Progenitor cell of endocrine pancreas (in vitro differentiated cells): ENCODE results near the gene PGAP2. TPM values are rescaled to one million over a fixed set of nuclear protein-coding genes. Genes with fewer than 3 reads are reported as not detected.

Experiments
- DNase-seq: peaks from one replicate; pipeline ENCODE4 v3.0.0; 2021; ENCODE audit warnings: low spot score; ENCODE audit not compliant: unreplicated experiment
- H3K27ac Mint-ChIP-seq: 2 replicates; pipeline ENCODE4 v1.8.0; 2021; ENCODE audit warnings: mild to moderate bottlenecking, moderate library complexity, mixed read lengths
- H3K27me3 Mint-ChIP-seq: 2 replicates; pipeline ENCODE4 v1.8.0; 2021; ENCODE audit warnings: mixed read lengths
- H3K36me3 Mint-ChIP-seq: 2 replicates; pipeline ENCODE4 v1.8.0; 2022; ENCODE audit warnings: mixed read lengths; ENCODE audit not compliant: insufficient read depth
- H3K4me1 Mint-ChIP-seq: 2 replicates; pipeline ENCODE4 v1.8.0; 2021; ENCODE audit warnings: low read depth, mixed read lengths
- H3K4me3 Mint-ChIP-seq: 2 replicates; pipeline ENCODE4 v1.8.0; 2021; ENCODE audit warnings: low read depth, mild to moderate bottlenecking, moderate library complexity, mixed read lengths
- H3K9me3 Mint-ChIP-seq: 2 replicates; pipeline ENCODE4 v1.8.0; 2021; ENCODE audit warnings: low read depth, mixed read lengths
- total RNA-seq: library from RNA; stranded (reverse); gene quantifications from 2 replicates; pipeline ENCODE4 v1.2.1, GENCODE V29; 2021
- TF ChIP-seq, protein P1 (sequence below): fragments of 200-600 bp; sonication (generic); IDR thresholded peaks from one replicate; pipeline ENCODE4 v1.5.0; 2021; ENCODE audit warnings: antibody characterized with exemption, mild to moderate bottlenecking; ENCODE audit not compliant: unreplicated experiment

The PGAP2 gene
- total RNA-seq, 1 donor from 2014 or later: 51.3 TPM

DNA sequence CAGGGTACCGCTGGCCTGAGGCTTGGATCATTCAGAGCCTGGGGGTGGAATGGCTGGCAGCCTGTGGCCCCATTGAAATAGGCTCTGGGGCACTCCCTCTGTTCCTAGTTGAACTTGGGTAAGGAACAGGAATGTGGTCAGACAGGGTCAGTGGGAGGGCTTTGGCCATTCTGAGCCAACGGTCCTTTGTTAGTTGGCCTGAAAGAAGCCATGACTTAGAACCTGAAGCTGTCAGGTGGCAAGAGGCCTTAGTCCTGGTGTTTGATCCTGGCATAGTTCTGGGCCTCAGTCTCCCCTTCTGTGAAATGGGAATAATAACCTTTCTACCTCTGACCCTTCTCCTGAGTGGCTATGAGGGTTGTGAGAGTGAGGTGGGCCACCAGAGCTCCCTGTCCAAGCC lies 8.3 kb downstream of the PGAP2 start:
- TF ChIP-seq, protein P1, sequence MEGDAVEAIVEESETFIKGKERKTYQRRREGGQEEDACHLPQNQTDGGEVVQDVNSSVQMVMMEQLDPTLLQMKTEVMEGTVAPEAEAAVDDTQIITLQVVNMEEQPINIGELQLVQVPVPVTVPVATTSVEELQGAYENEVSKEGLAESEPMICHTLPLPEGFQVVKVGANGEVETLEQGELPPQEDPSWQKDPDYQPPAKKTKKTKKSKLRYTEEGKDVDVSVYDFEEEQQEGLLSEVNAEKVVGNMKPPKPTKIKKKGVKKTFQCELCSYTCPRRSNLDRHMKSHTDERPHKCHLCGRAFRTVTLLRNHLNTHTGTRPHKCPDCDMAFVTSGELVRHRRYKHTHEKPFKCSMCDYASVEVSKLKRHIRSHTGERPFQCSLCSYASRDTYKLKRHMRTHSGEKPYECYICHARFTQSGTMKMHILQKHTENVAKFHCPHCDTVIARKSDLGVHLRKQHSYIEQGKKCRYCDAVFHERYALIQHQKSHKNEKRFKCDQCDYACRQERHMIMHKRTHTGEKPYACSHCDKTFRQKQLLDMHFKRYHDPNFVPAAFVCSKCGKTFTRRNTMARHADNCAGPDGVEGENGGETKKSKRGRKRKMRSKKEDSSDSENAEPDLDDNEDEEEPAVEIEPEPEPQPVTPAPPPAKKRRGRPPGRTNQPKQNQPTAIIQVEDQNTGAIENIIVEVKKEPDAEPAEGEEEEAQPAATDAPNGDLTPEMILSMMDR: no peak
- H3K36me3 Mint-ChIP-seq: no peaks in the 10 kb centered on the region
- H3K27ac Mint-ChIP-seq: no peak overlapping the region
- H3K4me1 Mint-ChIP-seq: peaks cover 6% of the 10 kb centered on the region
- H3K27me3 Mint-ChIP-seq: no peaks in the 10 kb centered on the region
- no peak overlapping the region for H3K4me3 Mint-ChIP-seq
- H3K9me3 Mint-ChIP-seq: no peaks in the 10 kb centered on the region
- DNase-seq: no peak

DNA sequence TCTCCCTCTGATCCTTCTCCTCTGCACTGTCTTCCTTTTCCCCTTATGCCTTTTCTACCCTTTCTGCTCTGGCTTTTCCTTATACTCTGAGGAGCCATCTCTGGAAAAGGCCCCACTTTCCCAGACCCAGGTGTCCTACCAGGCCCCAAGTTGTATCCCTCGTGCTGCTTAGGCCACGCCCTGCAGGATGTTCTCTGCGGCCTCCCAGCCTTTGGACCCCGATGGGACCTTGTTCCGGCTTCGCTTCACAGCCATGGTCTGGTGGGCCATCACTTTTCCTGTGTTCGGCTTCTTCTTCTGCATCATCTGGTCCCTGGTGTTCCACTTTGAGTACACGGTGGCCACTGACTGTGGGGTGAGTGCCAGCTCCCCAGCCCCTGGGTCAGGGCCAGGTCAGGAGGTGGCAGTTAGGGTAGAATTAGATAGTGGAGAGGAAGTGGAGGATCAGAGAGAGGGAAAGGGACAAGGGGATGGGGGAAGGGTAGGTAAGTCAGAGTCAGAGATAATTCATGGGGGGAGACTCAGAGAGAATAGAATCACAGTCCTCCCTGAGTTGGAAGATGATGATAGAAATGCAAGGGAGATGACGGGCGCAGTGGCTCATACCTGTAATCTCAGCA lies 8.9 kb downstream of the PGAP2 start:
- Mint-ChIP-seq H3K4me1 (peaks cover 6% of the 10 kb centered on the region), H3K27ac (no peak overlapping the region), H3K4me3 (no peak overlapping the region), H3K36me3 (no peaks in the 10 kb centered on the region), H3K27me3 (no peaks in the 10 kb centered on the region), H3K9me3 (no peaks in the 10 kb centered on the region)
- DNase-seq: no peak
- TF ChIP-seq, protein P1: no peak

DNA sequence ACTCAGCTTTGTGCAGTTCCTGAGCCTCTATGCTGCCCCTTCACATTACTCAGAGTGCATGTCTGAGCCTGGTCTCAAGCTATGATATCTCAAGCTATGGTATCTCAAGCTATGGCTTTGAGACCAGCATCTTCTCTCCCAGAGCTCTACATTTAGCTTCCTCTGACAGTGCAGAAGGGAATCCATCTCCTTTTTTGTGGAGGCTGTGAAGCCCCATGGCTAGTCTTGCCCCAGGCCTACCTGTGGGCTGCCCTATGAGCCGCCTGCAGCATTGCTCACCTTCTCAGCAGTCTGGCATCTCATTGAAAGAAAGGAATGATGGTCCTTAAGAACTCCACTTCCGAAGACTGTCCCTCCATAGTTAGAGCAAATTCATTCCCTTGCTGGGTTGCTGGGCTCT lies 12.6 kb downstream of the PGAP2 start:
- Mint-ChIP-seq H3K9me3 (no peaks in the 10 kb centered on the region), H3K36me3 (peaks cover 3% of the 10 kb centered on the region), H3K27ac (no peak overlapping the region), H3K4me3 (no peak overlapping the region), H3K4me1 (peaks cover 4% of the 10 kb centered on the region), H3K27me3 (no peaks in the 10 kb centered on the region)
- DNase-seq: no peak
- TF ChIP-seq, protein P1: no peak

DNA sequence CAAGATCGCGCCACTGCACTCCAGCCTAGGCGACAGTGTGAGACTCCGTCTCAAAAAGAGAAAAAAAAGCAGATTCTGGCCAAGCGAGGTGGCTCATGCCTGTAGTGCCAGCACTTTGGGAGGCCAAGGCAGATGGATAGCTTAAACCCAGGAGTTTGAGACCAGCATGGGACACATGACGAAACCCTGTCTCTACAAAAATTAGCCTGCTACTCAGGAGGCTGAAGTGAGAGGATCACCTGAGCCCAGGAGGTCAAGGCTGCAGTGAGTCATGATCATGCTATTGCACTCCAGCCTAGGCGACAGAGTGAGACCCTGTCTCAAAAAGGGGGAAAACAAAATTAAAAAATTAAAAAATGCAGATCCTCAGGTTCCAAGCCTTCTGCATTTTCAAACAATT lies 14.0 kb downstream of the PGAP2 start:
- no peaks in the 10 kb centered on the region for H3K27me3 Mint-ChIP-seq
- no peaks in the 10 kb centered on the region for H3K4me1 Mint-ChIP-seq
- no peak overlapping the region for H3K4me3 Mint-ChIP-seq
- TF ChIP-seq, protein P1: no peak
- H3K36me3 Mint-ChIP-seq: peaks cover 5% of the 10 kb centered on the region
- H3K27ac Mint-ChIP-seq: no peak overlapping the region
- no peak for DNase-seq
- no peaks in the 10 kb centered on the region for H3K9me3 Mint-ChIP-seq

DNA sequence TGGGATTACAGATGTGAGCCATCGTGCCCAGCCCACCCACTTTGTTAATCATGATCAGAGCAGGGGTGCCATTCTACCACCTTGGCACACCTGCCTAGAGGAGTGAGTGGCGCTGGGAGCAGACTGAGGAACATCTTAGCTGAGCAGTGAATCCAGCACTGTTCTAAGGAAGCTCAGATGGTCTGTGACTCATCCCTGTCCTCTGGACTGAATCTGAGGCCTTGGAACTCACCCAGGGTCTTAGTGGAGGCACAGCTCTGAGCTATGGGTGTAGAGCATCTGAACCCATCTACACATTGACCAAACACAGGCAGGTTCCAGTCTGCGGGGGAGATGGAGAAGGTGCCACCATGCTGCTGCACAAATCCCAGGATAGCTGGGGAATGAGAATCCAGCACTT lies 14.9 kb downstream of the PGAP2 start:
- Mint-ChIP-seq H3K27ac (no peak overlapping the region), H3K27me3 (no peaks in the 10 kb centered on the region), H3K9me3 (no peaks in the 10 kb centered on the region), H3K4me3 (no peak overlapping the region), H3K4me1 (no peaks in the 10 kb centered on the region), H3K36me3 (peaks cover 7% of the 10 kb centered on the region)
- DNase-seq: no peak
- TF ChIP-seq, protein P1: no peak
